ENCODE results near the gene ZBTB3.
A peak's percentile ranks its signal among the peaks of the same experiment; 100 is the strongest.

The ZBTB3 gene

DNA sequence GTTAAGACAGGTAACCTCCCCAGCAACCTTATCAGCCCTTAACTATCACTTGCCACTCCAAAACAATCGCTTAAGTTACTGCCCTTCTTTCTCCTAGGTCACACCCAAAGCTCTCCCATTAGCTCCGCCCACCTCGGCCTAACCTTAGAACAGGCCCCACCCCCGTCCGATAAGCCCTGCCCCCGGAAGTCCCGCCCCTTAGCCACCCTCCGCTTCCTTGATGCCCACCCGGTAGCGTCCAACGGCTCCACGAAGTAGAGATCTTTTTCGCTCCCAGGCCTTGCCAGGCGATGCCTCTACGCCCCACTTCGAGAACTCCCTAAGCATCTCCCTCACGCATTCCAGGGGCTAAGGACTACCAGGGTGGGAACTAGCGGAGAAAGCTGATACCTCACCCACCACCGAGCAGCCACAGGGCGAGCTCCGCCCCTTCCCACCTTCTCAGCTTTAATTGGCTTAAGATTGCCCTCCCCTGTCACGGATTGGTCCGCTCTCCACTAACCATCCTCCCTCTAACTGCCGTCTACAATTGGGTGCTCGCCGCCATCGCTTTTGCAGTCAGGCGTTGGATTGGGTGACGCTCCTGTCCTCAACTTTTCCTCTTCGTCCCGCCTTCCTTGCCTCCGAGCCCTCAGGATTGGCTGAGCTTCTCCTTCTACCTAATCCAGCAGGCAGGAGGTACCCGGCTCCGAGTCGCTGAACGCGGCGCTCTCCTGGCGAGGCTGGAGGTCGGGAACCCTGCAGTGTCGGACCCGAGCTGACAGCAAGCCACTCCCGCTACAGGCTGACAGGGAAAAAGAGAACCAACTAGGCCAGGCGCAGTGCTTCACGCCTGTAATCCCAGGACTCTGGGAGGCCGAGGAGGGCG is at the start of gene ZBTB3:
TSS of gene ZBTB3 (minus strand) at position 425 of the 868 bp plus-strand sequence. CDS start 496 bp downstream, outside the sequence.
- DNase-seq: peak; percentile 100

DNA sequence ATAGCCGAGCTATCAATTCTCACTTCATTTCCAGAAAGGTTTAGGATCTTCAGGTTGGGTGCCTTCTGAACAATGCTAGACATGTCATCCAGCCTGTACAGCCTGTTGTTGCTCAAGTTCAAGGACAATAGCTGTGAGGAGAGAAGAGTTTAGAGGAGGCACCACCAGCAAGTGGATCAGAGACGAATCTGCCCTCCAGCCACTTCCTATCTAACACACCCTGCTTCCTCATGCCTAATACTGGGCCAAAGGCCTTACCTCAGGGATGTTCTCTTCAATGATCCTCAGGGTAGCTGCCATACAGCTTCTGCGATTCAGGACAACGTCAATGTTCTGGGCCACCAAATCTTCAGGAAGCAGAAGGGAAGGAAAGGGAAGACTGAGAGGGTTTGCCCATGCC is 47.1 kb upstream of the ZBTB3 start:
- DNase-seq: no peak

DNA sequence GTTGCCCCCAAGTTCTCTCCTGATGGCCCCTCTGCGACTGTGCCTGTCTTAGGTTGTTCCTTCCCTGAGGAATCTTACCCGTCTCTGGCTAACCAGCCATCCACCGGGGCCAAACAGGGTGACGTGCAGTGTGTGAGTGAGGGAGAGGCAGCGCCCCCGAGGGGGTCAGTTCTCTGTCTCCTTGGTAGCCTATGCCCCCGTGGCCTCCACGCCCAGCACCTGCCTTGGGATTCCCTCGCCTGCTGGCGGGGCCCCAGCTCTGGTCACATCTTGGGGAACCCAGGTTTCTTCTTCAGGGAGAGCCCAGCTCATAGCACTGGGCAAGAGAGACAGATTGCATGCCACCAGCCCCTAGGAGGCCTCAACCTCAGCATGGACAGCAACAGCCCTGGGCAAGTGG is 45.5 kb upstream of the ZBTB3 start:
- no peak for DNase-seq

DNA sequence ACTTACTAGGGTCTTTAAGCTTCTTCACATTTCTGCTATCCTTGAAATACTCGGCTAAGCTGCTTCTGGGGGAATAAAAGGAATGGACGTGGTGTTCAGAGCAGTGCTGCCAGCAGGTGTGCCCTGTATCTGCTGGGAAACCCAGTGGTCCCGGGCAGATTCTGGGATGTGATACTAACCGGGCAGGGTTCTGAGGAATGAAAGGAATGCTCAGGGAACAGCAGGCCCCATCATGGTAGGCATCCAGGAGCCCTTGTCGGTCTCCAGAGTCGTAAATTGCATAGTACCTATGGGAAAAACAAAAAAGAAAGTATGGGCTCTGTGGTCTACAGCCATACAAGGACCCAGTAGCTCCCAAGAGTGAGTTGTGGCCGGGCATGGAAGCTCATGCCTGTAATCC is 42.3 kb upstream of the ZBTB3 start:
- DNase-seq: no peak

DNA sequence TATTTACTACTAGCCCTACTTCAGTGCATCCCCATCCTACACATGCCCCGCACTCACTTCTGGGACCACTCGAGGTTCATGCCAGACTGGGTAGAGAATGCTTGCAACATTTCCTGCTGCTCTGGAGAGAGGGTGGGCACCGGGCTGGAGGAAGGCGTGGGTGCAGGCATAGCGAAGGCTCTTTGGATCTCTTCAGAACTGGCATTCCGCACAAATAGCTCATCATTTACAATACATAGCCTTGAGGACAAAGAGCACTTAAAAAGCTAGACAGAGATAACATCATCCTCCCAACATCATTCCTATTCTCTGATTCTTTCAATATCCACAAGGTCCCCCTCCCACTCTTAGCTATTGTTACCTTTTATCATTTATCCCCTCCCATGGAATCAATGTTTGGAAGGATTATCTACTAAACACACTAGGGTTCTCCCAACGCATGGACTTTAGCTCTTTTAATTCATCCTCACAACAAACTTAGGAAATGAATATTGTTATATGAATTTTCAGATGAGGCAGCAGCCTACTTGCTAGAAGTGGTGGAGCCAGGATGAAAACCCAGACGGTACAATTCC is 40.3 kb upstream of the ZBTB3 start:
- DNase-seq: no peak

DNA sequence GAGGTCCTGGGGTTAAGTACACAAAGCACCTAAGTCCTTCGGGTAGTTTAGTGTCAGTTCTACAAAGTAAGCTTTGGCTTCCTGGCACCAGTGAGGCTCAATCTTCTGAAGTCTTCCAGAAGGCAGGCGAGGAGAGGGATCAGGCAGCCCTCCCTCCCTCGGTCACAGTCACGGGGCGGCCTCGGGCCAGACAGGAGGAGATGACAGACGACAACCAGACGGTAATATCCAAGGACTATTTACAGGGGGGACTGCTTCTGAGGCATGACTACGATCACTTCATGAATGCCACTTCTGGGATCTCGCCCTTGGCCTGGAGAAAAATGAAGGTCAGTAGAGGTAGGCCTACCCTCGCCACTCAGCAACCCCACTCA is 38.2 kb upstream of the ZBTB3 start:
- no peak for DNase-seq

DNA sequence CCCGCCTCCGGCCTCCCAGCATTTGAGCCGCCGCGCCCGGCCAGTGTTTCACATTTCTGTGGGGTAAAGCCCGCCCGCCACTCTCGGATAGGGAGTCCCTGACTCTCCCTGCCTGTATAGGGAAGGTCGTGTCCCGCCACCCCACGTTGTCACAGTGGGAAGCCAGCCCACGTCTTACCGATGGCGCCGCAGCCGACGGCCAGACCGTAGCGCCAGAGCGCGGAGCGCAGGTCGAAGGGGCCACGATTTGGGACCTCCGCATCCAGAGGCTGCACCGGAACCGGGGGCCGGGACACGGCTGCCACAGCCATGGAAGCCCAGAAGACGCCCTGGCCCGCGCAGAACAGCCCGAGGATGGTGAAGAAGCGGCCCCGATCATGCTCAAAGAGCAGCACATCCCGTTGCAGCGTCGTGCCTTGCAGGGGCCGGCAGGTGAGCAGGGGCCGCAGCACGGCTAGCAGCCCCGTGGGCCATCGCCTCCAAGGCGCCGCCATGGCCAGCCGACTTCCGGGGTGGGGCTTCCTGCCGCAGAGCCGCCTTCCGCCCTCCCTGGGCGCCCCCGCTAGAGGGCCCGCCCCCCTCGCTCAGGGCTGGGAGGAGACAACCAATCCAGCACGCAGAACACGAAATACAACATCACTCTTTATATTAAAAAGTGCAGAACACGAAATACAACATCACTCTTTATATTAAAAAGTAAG is 37.7 kb upstream of the ZBTB3 start, which contains the start of gene TMEM223:
TSS of gene TMEM223 (minus strand) at position 506 of the 701 bp plus-strand sequence. CDS start at position 494, 12 bp downstream.
- DNase-seq: peak; percentile 77

DNA sequence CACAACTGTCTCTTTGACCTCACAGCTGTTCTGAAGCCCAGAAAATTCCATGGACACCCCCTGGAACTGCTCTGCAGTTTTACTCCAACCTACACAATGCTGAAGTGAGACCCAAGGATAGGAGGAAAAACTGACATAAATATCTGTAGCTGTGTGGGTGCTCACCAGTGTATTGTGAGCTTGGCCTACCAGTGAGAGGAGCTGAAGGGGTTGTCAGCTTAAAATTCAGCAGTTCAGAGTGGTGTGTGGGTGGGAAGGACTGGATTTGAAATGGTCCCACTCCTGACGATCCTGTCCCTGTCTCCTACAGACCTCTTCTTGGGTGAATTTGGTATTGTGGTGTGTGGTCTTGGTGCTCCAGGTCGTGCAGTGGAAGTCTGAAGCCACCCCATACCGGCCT is 35.6 kb upstream of the ZBTB3 start:
- DNase-seq: no peak

DNA sequence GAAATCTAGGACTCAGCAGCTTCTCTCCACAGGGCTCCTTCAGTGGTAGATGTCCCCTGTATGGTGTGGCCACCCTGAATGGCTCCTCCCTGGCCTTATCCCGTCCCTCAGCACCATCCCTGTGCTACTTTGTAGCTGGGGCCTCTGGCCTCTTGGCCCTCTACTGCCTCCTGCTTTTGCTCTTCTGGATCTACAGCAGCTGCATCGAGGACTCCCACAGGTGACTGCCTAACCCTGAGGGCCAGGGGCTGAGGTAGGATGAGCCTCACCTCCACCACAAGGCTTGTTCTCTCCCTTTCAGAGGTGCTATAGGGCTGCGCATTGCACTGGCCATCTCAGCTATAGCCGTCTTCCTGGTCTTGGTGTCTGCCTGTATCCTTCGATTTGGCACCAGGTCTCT is 35.0 kb upstream of the ZBTB3 start:
- no peak for DNase-seq

DNA sequence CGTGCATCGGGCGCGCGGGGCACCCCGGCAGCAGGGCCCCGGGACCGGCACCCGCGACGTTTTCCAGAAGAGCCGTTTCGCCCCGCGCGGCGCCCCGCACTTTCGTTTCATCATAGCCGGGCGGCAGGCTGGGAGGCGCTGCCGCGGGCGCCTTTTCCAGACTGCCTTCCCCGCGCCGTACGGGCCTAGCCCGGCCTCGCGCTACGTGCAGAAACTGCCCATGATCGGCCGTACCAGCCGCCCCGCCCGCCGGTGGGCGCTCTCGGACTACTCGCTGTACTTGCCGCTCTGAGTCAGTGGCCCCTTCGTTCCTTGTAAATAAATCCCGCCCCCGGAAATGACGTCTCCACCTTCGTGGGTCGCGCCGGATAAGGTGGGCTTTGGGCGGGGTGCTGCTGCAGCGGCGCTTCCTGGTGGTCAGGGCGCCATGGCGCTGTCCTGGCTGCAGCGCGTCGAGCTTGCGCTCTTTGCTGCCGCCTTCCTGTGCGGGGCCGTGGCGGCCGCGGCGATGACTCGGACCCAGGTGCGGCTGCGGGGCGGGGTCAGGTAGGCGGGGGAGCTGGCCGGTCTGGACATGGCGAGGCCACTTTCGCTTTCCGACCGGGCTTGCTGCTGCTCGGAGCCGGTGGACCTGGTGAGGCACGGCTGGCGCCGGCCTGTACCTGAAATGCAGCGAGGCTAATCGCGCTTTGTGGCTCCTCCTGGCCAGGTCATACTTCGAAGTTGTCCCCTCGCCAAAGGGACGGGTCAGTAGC is 33.2 kb upstream of the ZBTB3 start, which contains the start of gene TMEM179B:
TSS of gene TMEM179B (plus strand) at position 398 of the 755 bp plus-strand sequence. CDS start at position 428, 30 bp downstream.
- DNase-seq: peak; percentile 97

DNA sequence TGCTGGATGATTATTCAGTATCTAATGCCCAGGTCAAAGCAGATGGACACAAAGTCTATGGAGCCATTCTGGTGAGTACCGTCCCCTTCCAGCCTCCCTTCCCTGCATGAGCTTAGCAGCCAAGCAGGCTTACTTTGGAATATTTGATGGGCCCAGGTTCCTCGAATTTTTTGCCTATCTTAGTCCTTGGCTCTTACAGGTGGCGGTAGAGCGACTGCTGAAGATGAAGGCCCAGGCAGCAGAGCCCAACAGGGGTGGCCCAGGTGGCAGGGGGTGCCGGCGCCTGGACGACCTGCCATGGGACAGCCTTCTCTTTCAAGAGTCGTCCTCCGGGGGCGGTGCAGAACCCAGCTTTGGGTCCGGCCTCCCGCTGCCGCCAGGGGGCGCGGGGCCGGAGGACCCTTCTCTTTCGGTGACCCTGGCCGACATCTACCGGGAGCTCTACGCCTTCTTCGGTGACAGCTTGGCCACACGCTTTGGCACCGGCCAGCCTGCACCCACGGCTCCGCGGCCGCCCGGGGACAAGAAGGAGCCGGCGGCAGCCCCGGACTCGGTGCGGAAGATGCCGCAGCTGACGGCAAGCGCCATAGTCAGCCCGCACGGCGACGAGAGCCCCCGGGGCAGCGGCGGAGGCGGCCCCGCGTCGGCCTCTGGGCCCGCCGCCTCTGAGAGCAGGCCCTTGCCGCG is 32.5 kb upstream of the ZBTB3 start:
- peak; percentile 78 for DNase-seq

DNA sequence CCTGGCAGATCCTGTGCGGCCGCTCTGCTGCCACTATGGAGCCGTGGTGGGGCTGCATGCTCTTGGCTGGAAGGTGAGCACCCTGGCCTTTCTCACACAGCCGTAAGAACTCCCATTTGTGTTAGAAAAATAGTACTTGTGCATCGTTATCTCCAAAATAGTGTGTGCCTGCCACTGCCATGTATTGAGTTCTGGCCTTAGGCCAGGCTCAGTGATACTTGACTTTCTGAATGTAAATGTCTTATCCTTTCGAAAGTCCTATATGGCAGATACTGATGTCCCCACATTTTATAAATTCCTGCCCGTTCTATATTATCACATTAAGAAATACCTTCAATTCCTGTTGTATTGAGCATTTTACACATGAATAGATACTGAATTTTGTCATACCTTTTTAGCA is 28.8 kb upstream of the ZBTB3 start:
- DNase-seq: no peak

DNA sequence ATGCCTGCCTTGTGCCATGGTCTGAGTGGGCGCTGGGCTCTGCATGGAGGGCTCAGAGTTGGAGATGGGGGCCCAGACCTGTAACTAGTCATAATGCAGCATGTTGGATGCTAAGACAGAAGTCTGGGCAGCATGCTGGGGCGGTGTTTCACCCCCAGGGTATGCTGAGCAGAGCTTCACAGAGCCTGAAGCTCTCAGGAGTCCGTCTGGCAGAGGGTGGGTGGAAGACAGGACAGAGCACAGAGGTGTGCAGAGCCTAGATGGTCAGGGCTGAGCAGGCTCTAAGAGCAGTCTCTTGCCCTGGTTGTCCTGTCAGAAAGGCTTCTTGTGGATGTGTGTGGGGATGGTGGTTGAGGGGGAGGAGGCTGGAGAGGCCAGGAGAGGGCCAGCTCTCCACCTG is 24.5 kb upstream of the ZBTB3 start:
- no peak for DNase-seq

DNA sequence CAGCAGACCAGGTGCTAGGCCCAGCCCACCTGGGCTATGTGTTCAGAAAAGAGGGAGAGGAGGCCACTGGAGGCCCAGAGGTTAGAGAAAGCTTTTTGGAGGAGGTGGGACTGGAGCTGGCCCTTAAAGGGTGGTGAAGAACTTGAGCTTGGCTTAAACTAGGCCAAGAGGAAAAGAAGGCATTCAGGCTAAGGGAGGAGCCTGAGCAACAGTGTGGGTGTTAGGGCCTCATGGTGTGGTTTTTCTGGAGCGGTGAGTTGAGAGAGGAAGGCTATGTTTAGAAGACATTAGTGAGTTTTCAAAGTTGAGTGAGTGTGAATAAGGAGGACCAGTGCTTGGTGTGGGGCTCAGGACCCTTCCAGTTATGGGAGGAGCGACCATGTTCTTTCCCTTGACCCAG is 23.4 kb upstream of the ZBTB3 start:
- no peak for DNase-seq

DNA sequence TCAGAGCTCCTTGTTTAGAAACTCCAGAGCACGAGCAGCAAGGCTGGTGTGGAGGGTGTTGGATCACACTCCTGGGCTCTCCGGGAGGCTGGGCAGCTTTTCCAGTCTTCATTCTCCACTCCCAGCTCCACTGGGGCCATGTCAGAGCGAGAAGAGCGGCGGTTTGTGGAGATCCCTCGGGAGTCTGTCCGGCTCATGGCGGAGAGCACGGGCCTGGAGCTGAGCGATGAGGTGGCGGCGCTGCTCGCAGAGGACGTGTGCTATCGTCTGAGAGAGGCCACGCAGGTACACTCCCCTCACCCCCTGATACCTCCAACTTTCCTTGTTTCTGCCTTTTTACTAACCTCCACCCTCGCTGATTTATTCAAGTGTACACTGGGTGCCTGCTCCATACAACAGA is 21.7 kb upstream of the ZBTB3 start:
- no peak for DNase-seq

DNA sequence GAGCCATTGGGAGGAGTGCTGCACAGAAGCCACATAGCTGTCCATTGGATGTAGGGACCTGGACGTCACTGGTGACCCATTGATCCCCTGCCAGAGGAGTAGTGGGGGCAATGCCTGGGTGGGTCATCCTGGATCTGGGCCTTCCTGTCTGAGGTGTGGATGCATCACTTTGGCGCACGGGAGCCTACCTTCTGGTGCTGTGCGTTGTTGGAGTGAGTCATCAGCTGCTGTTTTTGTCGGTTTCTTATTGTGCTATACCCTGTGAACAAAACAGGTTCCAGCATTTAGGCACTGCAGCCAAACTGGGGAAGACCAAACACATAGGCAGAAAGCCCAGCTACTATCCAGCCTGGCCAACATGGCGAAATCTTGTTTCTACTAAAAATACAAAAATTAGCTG is 20.4 kb upstream of the ZBTB3 start:
- no peak for DNase-seq

DNA sequence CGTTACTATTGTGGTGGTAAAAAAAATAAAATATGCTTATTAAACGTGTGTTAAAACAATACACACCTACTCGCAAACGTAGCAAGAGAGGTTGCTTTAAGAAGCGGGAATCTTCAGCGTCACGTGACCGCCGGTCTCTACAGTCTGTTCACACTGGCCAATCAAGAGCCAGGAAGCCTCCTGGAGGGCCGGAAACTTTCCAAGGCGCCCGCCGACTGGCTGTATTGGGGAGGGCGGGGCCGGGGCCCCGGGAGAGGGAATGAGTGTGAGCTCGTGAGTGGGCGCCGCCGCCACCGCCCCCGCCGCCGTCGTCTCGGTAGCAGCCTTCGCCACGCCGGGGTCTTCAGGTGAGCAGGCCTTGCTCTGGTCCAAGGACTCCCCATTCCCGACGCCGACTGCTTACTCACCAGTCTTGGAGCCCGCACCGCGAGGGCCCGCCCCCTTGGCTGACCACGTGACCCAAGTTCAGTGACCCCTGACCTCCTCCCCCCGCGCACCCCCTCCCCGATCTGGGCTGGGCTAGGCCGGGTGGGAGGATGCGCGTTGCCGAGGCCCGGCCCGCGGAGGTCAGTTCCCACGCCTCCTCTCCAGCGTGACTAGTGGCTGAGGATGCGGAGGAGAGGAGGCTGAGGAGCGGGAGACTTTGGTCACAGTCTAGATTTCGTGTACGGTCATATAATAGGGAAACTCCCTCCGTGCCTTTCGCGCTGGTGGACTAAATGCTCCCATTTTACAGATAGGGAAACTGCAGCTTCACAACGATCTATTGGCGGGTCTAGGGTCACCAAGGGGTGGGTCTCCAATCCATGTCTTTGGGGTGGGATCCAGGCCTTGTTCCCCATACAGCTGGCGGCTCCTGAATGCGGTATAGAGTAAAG is 17.4 kb upstream of the ZBTB3 start, which contains the start of gene TAF6L:
TSS of gene TAF6L (plus strand) at position 253 of the 878 bp plus-strand sequence. CDS start 4,388 bp downstream, outside the sequence.
- peak; percentile 97 for DNase-seq

DNA sequence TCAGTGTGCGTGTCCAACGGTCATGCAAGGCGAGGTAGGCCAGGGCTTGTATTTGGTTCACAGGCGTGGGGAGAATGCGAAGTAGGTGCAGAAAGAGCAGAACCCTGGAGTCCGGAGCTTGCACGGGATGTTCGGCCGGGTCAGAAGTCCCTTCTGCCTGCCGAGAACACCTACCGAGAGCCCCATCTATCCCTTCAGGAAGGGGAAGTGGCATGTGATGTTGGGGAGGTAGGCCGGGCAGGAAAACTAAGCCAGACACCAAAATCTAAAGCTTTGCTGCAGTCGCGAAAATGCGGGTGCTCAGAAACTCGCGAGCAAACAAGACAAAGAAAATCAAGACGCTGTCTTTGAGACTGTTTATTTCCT is 16.8 kb upstream of the ZBTB3 start:
- no peak for DNase-seq

DNA sequence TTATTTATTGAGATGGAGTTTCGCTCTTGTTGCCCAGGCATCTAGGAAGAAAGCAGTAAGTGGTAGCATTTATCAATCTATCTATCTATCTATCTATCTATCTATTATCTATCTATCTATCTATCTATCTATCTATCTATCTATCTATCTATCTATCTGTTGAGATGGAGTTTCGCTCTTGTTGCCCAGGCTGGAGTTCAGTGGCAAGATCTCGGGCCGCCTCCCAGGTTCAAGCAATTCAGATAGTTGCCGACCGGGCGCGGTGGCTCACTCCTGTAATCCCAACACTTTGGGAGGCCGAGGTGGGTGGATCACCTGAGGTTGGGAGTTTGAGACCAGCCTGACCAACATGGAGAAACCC is 6.9 kb upstream of the ZBTB3 start:
- DNase-seq: peak; percentile 13

DNA sequence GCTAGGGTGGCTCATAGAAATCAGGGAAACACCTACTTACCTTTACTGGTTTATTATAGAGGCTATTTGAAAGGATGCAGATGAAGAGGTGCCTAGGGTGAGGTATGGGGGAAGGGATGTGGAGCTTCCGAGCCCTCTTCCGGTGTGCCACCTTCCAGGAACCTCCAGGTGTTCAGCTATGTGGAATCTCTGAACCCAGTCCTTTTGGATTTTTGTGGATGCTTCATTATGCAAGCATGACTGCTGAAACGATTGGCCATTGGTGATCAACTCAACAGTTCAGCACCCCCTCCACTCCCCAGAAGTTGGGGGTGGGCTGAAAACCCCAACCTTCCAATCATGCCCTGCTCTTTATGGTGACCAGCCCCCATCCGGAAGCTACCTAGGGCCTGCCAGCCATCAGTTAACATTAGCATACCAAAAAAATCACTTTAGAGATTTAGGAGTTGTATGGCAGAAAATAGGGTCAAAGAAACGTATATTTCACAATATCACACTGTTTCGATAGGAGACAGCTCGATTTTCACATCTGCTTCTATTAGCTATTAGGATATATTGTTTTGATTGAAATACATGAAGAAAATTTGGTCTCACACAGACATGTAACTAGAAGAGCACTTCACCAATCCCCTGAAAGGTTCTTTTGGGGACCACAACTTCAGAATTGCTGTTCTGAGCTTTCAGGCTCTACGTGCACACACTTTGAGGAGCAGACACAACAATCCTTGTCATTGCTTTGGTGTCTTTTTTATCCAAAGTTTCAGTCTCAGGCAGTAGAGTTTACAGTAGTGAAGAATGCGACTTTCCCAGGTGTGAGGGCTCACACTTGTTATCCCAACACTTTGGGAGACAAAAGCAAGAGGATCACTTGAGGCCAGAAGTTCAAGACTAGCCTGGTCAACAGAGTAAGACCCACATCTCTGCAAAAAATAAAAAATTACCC is 4.2 kb upstream of the ZBTB3 start:
- no peak for DNase-seq
